Activated CD8-positive, alpha-beta T cell treated with anti-CD3 and anti-CD28 coated beads for 36 hours (primary cell): ENCODE data around the gene NCAPG2. TPM values are rescaled to one million over a fixed set of nuclear protein-coding genes. Genes with fewer than 3 reads are reported as not detected.

Experiments used
- ATAC-seq: fragments of 200-7000 bp; cut with Tn5 transposase; one replicate; pipeline ENCODE4 v1.10.0; 2021; ENCODE audit warnings: mild to moderate bottlenecking, moderate library complexity
- CTCF ChIA-PET: fragments of 350-600 bp; sonication (Branson Sonifier 250); formaldehyde crosslinking; loops from one replicate; lab custom pipeline; 2021; ENCODE audit warnings: antibody characterized with exemption; lab: Charles Lee
- POLR2A ChIA-PET: fragments of 350-600 bp; sonication (Branson Sonifier 250); formaldehyde crosslinking; loops from one replicate; lab custom pipeline; 2021; ENCODE audit warnings: antibody characterized with exemption; lab: Charles Lee
- DNase-seq: peaks from one replicate; pipeline ENCODE4 v3.0.0-alpha.2; 2020
- H3K27ac Mint-ChIP-seq: one replicate; pipeline ENCODE4 v1.8.0; 2021; ENCODE audit warnings: mild to moderate bottlenecking, mixed read lengths
- H3K27me3 Mint-ChIP-seq: one replicate; pipeline ENCODE4 v1.8.0; 2021; ENCODE audit warnings: mixed read lengths
- H3K36me3 Mint-ChIP-seq: one replicate; pipeline ENCODE4 v1.8.0; 2021; ENCODE audit warnings: low read depth, mixed read lengths
- H3K4me1 Mint-ChIP-seq: one replicate; pipeline ENCODE4 v1.8.0; 2021; ENCODE audit warnings: low read depth, mixed read lengths
- H3K4me3 Mint-ChIP-seq: one replicate; pipeline ENCODE4 v1.8.0; 2021; ENCODE audit warnings: mild to moderate bottlenecking, moderate library complexity, mixed read lengths
- H3K9me3 Mint-ChIP-seq: one replicate; pipeline ENCODE4 v1.8.0; 2021; ENCODE audit warnings: mixed read lengths
- intact Hi-C: fragments of 100-400 bp; cut with micrococcal nuclease; formaldehyde crosslinking; loops from one replicate; pipeline ENCODE4 v1.10.0; 2022
- total RNA-seq, 2 experiments: library from RNA; stranded (reverse); gene quantifications; one replicate each; pipeline ENCODE4 v1.2.3, GENCODE V29; 2021
- TF ChIP-seq, protein P1 (sequence below): fragments of 200-600 bp; IDR thresholded peaks from one replicate; pipeline ENCODE4 v1.8.0; 2022; ENCODE audit warnings: antibody characterized with exemption, mild to moderate bottlenecking

Gene NCAPG2
- total RNA-seq, 2 experiments from 2014 or later, result 108 to 113 TPM

GRCh38 chr7:158606671-158607424 lies 97.8 kb downstream of the NCAPG2 start:
- Mint-ChIP-seq H3K9me3 (no peaks in the 10 kb centered on the region), H3K4me1 (peaks cover 2% of the 10 kb centered on the region), H3K36me3 (peaks cover 10% of the 10 kb centered on the region), H3K4me3 (no peak overlapping the region), H3K27ac (no peak overlapping the region), H3K27me3 (no peaks in the 10 kb centered on the region)
- ATAC-seq, result no peak
- POLR2A ChIA-PET, result no interaction called here
- CTCF ChIA-PET, result no interaction called here
- no peak for DNase-seq
- intact Hi-C loops, result no loop called here
- TF ChIP-seq, protein P1, sequence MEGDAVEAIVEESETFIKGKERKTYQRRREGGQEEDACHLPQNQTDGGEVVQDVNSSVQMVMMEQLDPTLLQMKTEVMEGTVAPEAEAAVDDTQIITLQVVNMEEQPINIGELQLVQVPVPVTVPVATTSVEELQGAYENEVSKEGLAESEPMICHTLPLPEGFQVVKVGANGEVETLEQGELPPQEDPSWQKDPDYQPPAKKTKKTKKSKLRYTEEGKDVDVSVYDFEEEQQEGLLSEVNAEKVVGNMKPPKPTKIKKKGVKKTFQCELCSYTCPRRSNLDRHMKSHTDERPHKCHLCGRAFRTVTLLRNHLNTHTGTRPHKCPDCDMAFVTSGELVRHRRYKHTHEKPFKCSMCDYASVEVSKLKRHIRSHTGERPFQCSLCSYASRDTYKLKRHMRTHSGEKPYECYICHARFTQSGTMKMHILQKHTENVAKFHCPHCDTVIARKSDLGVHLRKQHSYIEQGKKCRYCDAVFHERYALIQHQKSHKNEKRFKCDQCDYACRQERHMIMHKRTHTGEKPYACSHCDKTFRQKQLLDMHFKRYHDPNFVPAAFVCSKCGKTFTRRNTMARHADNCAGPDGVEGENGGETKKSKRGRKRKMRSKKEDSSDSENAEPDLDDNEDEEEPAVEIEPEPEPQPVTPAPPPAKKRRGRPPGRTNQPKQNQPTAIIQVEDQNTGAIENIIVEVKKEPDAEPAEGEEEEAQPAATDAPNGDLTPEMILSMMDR, result no peak

DNA sequence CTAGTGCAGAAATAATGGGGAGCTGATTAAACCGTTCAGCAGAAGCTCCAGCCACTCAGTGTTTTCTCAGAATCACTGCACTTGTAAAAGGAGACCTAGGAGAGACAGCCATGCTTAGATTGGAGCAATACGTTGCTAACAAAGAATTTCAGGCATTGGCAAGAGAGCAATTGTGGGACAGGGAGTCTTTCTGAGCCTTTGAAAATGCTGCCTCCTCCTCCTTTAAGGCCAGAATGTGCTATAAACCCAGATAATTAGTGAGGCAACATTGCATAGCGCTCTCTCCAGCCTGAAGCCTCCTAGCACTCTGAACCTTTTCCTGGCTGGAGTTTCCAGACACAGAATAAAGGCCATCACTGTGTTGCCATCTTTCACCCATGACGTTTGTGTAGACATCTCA lies 98.5 kb downstream of the NCAPG2 start:
- ATAC-seq (no peak), DNase-seq (no peak)
- CTCF ChIA-PET, result no interaction called here
- Mint-ChIP-seq H3K36me3 (peaks cover 6% of the 10 kb centered on the region), H3K4me1 (peaks cover 2% of the 10 kb centered on the region), H3K4me3 (no peak overlapping the region), H3K27me3 (no peaks in the 10 kb centered on the region), H3K27ac (no peak overlapping the region), H3K9me3 (no peaks in the 10 kb centered on the region)
- intact Hi-C loops, result no loop called here
- POLR2A ChIA-PET, result no interaction called here
- TF ChIP-seq, protein P1, result no peak

DNA sequence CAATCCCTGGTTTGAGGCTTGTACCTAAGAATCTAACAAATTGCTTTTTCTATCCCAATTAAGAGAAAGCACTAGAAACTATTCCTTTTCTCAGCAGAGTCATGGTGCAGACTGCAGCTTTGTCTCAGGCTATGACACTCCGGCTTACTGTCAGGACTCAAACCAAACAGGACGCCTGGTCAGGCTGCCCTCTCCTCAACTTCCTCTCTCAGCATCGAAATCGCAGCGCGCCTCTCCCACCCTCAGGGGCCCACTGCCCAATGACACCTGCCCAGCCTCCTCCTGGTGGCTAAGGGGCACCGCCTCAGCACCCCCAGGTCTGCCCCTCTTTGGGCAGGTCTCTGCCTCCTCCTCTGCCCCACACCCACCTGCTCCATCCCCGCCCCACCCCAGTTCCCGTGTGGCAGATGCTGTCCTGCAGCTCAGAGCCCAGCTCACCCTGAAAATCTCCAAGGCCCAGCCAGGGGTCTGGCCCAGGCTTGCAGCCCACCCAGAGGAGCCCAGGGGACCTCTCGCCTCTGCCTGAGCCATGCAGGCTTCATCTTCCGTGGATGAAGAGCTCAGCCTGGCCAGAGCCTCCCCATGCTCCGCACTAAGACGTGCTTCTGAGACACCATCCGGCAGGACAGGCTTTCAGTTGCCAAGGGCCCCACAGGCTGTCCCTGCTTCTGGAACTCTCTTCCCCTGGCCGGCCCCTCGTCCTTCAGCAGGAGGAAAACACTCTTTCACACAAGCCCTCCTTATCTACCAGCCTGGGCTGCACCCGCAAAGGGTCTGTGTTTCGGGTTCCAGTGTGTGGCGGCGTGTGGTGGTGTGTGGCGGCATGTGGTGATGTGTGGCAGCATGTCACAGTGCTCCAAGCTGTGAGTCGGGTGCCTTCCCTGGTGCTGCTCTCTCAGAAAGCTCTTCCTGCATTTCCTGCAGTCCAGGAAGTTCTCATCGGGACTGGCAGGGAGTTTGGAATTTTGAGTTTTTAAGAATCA lies 100.5 kb downstream of the NCAPG2 start:
- Mint-ChIP-seq H3K27ac (no peak overlapping the region), H3K27me3 (no peaks in the 10 kb centered on the region), H3K36me3 (peaks cover 3% of the 10 kb centered on the region), H3K4me3 (no peak overlapping the region), H3K4me1 (peaks cover 2% of the 10 kb centered on the region), H3K9me3 (no peaks in the 10 kb centered on the region)
- CTCF ChIA-PET, result no interaction called here
- no peak for DNase-seq
- ATAC-seq, result peak; percentile 13
- TF ChIP-seq, protein P1, result no peak
- POLR2A ChIA-PET, result no interaction called here
- intact Hi-C loops, result no loop called here

GRCh38 chr7:158602905-158603772 lies 101.5 kb downstream of the NCAPG2 start:
- peak; percentile 37 for ATAC-seq
- CTCF ChIA-PET, result no interaction called here
- H3K4me1 Mint-ChIP-seq, result peaks cover 2% of the 10 kb centered on the region
- H3K27me3 Mint-ChIP-seq, result no peaks in the 10 kb centered on the region
- H3K4me3 Mint-ChIP-seq, result no peak overlapping the region
- POLR2A ChIA-PET, result no interaction called here
- H3K36me3 Mint-ChIP-seq, result peaks cover 1% of the 10 kb centered on the region
- TF ChIP-seq, protein P1, result no peak
- H3K9me3 Mint-ChIP-seq, result no peaks in the 10 kb centered on the region
- no peak overlapping the region for H3K27ac Mint-ChIP-seq
- intact Hi-C loops, result no loop called here
- peak; percentile 26 for DNase-seq
